Measurements from ENCODE around the gene TRMT11.

The TRMT11 gene

GRCh38 chr6:125955973-125956372 is 30.4 kb upstream of the TRMT11 start:
- in situ Hi-C loops (cut with MboI; ENCODE audit: low sequenced_read_pairs), result loop anchor here (10.0 kb wide), 1 partner anchor 171 kb away; no protein-coding TSS in a partner anchor

GRCh38 chr6:125956506-125957390 is 29.6 kb upstream of the TRMT11 start, which contains the start of gene HINT3:
TSS of gene HINT3 (plus strand) at chr6:125956770. CDS start at chr6:125956978, 208 bp downstream.
- in situ Hi-C loops (cut with MboI; ENCODE audit: low sequenced_read_pairs), result loop anchor here (10.0 kb wide), 1 partner anchor 172 kb away; no protein-coding TSS in a partner anchor

- in situ Hi-C loops (cut with MboI; ENCODE audit: low sequenced_read_pairs), result loop anchor here (10.0 kb wide), 1 partner anchor 173 kb away; no protein-coding TSS in a partner anchor
Measured at GRCh38 chr6:125957391-125957693, 29.0 kb upstream of the TRMT11 start.

- in situ Hi-C loops (cut with MboI; ENCODE audit: low sequenced_read_pairs), result loop anchor here (10.0 kb wide), 1 partner anchor 173 kb away; no protein-coding TSS in a partner anchor
Measured at GRCh38 chr6:125957845-125958244, 28.5 kb upstream of the TRMT11 start.

- in situ Hi-C loops (cut with MboI; ENCODE audit: low sequenced_read_pairs), result loop anchor here (10.0 kb wide), 1 partner anchor 174 kb away; no protein-coding TSS in a partner anchor
Measured at GRCh38 chr6:125959041-125959440, 27.3 kb upstream of the TRMT11 start.

GRCh38 chr6:125961117-125961516 is 25.2 kb upstream of the TRMT11 start:
- in situ Hi-C loops (cut with MboI; ENCODE audit: low sequenced_read_pairs), result no loop called here

GRCh38 chr6:125962900-125963497 is 23.3 kb upstream of the TRMT11 start:
- in situ Hi-C loops (cut with MboI; ENCODE audit: low sequenced_read_pairs), result no loop called here

- in situ Hi-C loops (cut with MboI; ENCODE audit: low sequenced_read_pairs), result no loop called here
Measured at GRCh38 chr6:125963817-125964216, 22.5 kb upstream of the TRMT11 start.

- in situ Hi-C loops (cut with MboI; ENCODE audit: low sequenced_read_pairs), result no loop called here
Measured at GRCh38 chr6:125966569-125966968, 19.8 kb upstream of the TRMT11 start.

- in situ Hi-C loops (cut with MboI; ENCODE audit: low sequenced_read_pairs), result no loop called here
Measured at GRCh38 chr6:125968493-125968892, 17.8 kb upstream of the TRMT11 start.

- in situ Hi-C loops (cut with MboI; ENCODE audit: low sequenced_read_pairs), result loop anchor here (10.0 kb wide), 1 partner anchor 666 kb away; the partner anchor contains the start of gene HDDC2
Measured at GRCh38 chr6:125970760-125971159, 15.6 kb upstream of the TRMT11 start.

- in situ Hi-C loops (cut with MboI; ENCODE audit: low sequenced_read_pairs), result loop anchor here (10.0 kb wide), 1 partner anchor 668 kb away; the partner anchor contains the start of gene HDDC2
Measured at GRCh38 chr6:125972478-125972877, 13.9 kb upstream of the TRMT11 start.

- in situ Hi-C loops (cut with MboI; ENCODE audit: low sequenced_read_pairs), result loop anchor here (10.0 kb wide), 1 partner anchor 670 kb away; the partner anchor contains the start of gene HDDC2
Measured at GRCh38 chr6:125974214-125974866, 12.0 kb upstream of the TRMT11 start.

- in situ Hi-C loops (cut with MboI; ENCODE audit: low sequenced_read_pairs), result loop anchor here (10.0 kb wide), 1 partner anchor 674 kb away; the partner anchor contains the start of gene HDDC2
Measured at GRCh38 chr6:125979101-125979500, 7.2 kb upstream of the TRMT11 start.

- in situ Hi-C loops (cut with MboI; ENCODE audit: low sequenced_read_pairs), result no loop called here
Measured at GRCh38 chr6:125981571-125982185, 4.7 kb upstream of the TRMT11 start.

- in situ Hi-C loops (cut with MboI; ENCODE audit: low sequenced_read_pairs), result no loop called here
Measured at GRCh38 chr6:125983246-125983945, 2.9 kb upstream of the TRMT11 start.

GRCh38 chr6:125984311-125984710 is 2.0 kb upstream of the TRMT11 start:
- in situ Hi-C loops (cut with MboI; ENCODE audit: low sequenced_read_pairs), result no loop called here

- in situ Hi-C loops (cut with MboI; ENCODE audit: low sequenced_read_pairs), result no loop called here
Measured at GRCh38 chr6:125985522-125985921, 818 bp upstream of the TRMT11 start.

- in situ Hi-C loops (cut with MboI; ENCODE audit: low sequenced_read_pairs), result no loop called here
Measured at GRCh38 chr6:125985979-125986300, 400 bp upstream of the TRMT11 start.

- in situ Hi-C loops (cut with MboI; ENCODE audit: low sequenced_read_pairs), result no loop called here
Measured at GRCh38 chr6:125987026-125987617, 782 bp downstream of the TRMT11 start.
